ENCODE data around the gene EPYC.
A peak's percentile ranks its signal among the peaks of the same experiment; 100 is the strongest.
"Not testable (repeated sequence)": the region's sequence is repeated elsewhere in the genome, so short reads cannot be mapped to it uniquely, and the experiment has no call there.

The EPYC gene

DNA sequence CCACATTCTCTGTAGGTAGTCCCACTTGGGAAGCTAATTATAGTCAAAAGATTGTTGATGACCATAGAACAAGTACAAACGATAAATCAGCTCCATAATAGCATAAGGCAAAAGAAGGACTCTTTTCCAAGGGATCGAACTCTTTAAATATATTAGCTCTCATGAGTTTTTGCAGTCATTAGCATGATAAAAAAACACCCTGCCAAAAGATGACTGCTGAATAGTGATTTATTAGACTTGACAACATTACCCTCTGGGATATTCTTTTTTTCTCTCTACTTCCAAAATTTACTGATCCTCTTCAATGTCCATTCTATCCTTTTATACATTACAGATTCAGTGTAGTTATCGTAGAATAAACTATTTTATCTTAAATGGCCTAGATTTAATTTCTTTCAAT lies 14.2 kb downstream of the EPYC start:
- peak; percentile 13 for DNase-seq

DNA sequence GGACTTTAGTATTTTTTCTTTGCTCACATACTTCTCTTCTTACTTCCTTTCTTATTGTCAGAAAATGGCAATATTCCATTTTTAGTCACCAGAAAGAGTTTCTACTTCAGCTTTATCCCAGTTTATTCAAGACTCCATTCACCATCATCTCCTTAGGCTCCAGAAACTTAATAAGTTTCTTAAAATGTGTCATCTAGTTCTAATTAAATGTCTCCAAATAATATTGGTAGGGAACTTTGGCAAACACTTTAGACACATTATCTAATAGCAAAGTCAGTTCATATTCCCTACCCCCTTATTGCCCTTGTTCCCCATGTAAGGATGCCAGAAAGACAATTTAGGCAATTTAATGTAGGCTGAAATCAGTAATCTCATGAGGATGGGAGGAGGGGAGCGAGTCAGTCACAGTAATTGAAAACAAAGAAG lies 15.1 kb downstream of the EPYC start:
- DNase-seq, result peak; percentile 35

DNA sequence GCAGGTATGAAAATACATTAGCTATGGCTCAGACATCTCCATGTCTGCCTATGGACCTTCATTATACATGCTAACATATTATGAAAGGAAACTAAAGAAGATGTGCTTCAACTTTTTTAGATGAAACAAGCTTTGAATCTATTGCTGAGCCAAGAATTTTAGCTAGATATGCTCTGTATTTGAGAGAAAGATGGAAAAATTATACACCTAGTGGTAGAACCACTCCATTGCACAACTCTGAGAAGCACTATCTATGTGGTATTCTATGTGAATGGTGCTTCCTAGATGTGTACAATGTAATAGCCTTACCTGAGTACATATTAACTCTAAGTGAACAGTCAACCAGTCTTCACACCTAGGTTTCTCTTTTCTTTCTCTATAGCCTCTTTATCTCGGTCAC lies 17.3 kb downstream of the EPYC start:
- no peak for DNase-seq

DNA sequence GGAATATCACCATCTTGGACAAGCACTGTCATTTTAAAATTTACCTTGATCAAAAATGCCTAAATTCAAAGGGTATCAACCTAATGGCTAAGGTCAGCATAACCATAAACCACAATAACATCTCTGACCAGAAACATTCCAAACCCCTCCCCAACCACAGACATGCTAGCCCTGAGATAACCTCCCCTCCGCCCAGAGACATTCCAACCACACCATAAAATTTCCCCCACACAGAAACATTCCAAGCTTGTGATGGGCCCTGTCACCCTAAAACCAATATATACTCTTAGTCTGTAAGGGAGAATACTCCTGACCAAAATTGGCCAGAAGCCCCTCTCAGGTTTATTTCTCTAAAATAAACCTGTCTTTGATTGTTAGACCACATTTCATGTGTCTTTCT lies 17.7 kb downstream of the EPYC start:
- no peak for DNase-seq

DNA sequence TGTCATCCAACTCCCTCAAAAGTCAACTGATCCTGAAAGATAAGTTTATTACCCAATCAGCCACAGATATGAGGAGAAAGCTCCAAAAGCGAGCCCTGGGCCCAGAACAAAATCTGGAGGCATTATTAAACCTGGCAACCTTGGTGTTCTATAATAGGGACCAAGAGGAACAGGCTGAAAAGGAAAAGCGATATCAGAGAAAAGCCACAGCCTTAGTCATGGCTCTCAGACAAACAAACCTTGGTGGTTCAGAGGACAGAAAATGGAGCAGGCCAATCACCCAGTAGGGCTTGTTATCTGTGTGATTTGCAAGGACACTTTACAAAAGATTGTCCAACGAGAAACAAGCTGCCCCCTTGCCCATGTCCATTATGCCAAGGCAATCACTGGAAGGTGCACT lies 19.4 kb downstream of the EPYC start:
- not testable (repeated sequence) for DNase-seq

DNA sequence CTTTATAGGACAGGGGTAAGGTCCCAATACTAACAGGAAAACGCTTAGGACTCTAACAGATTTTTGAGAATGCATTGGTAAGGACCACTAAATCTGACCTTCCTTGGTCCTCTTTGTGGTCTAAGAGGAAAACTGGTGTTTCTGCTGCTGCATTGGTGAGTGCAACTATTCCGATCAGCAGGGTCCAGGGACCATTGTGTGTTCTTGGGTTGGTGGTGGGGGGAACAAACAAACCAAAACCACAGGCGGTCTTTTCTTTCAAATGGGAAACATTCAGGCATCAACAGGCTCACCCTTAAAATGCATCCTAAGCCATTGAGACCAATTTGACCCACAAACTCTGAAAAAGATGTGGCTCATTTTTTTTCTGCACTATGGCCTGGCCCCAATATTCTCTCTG lies 20.7 kb downstream of the EPYC start:
- DNase-seq, result no peak

DNA sequence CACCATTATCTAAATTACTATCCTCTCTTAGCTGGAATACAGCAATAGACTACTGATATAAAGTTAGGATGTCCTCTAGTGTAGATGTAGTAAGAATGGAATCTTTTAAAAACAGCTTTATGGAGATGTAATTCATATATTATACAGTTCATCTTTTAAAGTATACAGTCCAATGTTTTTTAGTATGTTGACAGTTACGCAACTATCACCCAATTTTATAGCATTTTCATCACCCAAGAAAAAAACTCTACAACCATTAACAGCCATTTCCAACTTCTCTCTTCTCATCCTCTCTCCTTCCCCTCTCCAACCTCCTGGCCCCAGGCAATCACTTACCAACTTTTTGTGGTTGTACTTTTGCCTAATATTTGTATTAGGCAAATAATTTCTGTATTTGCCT lies 22.6 kb downstream of the EPYC start:
- DNase-seq, result no peak

DNA sequence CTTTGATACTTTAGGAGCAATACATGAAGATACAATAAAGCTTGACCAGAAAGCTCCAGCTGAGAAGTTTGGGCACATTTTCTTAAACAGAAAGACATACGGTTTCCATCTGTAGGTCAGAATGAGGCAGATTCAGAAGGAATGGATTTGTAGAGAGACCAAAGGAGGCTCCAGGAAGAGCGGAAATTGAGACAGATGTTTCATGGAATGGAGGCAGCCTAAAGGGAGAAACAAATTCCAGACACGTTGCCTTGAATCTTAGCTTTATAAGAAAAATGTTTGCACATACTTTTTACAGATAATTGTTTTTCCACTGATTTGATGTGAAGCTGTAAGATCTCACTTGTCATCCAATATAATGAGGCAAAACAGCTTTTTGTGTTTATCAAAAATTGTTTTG lies 24.8 kb downstream of the EPYC start:
- DNase-seq, result no peak

DNA sequence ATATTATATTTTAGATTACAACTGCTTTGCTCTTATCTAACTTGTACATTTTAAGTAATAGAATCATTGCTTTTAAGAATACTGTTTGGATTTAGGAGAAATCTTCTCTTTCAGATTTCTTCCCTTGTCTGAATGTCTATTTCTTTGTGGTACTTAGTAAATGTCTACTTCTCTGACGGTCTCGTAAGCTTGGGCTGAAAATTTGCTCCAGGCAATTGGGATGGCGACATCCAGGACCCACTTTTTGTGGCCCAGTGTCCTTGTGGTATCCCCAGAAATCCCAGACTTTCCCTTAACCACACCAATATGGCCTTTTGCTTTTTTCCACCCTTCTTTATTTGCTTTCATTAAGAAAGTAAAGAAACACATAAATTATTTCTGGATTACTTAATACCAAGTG lies 25.8 kb downstream of the EPYC start:
- no peak for DNase-seq

DNA sequence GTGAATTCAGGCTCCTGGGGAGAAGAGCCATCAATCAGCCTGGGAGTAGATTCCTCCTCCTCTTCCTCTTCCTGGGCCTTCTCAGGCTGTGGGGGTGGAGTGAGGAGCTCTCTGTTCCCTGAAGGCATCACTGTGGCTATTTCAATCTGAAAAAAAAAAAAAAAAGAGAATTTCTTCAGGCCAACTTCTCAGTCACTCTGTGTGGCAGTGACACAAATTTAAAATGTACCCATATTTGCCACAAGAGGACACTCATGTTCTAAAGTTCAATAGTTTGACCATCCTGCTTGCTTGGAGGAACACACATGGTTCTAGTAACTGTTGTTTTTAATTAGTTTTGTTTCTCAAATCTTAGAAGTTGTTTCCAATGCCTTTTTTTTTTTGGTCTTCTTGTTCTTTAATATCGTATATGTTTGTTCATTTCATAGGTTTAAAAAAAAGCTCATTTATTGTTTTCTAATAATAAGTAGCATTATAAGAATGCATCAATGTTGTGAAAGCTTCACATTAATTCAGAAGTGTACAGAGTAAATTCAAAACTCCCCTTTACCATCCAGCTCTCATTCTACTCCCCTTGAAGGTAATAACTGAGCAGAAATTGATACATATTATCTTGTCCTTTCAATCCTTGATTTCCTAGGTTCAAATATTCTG lies 26.5 kb downstream of the EPYC start:
- DNase-seq, result peak; percentile 41

DNA sequence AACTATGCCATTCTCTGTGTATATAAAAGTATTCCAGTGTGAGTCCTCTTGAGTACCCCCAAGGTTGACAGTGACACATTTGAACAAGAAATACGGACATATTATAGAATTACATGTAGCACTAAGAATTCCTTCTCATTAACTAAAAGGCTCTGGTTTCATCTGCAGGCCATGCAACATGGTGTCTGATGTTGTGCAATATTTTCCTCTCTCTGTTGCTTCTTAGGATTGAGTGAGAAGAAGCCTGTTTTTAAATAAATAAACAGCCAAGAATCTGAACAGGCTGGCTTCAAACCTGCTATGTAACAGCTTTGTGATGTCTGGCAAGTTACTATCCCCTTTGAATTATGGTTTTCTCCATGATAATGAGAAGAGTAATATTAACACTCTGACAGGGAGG lies 27.5 kb downstream of the EPYC start:
- no peak for DNase-seq

DNA sequence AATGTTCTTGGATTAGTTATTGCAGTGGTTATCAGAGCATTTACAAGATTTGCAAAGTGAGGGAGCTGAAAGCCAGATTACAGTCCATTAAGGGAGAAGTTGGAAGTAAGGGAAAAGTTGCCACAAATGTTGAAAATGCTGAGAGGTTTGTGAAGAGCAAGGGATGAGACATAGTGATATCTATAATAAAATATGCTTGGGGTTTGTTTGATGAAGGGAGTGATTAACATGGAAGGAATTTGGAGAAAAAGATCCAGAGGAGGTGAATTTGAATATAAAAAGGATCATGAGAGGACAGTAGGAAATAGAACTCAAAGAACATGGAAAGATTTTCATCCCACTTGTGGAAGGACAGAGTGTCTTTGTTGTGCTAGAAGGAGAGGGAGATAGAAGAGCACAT lies 30.5 kb downstream of the EPYC start:
- DNase-seq, result no peak

DNA sequence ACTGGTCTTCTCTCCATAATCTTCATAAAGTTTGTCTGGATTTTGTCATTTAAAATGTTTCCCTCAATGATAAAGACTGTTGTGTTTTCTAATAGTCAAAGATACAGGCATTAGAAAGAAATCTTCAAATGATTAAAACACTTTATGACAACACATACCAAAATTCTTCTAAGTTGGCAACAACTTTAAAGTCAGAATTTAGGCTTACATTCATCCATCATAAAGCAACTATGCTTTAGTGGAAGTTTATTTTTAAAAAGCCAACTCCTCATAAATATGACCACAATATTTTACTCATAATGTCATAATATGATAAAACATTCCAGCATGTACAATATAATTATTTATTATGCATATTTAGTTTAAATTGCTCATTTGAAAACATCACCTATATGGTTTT lies 32.5 kb downstream of the EPYC start:
- DNase-seq, result no peak

DNA sequence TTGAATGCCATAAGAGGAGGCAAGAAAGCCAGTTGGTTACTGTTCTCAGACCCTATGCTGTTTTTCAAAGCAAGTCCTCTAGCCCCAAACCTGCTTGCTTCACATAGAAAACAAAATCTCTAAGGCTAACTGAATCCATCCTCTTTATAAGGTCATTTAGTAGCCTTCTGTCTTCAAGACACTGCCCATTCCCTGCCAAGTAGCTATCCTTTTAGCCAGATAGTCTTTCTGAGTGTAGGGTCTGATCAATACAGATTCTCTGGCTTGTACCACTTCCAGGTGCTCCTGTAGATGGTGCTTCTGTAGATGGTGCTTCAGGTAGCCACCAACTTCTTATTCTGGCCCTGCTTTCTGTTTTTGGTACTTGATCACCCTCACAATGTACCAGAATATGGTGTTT lies 33.9 kb downstream of the EPYC start:
- DNase-seq, result no peak

DNA sequence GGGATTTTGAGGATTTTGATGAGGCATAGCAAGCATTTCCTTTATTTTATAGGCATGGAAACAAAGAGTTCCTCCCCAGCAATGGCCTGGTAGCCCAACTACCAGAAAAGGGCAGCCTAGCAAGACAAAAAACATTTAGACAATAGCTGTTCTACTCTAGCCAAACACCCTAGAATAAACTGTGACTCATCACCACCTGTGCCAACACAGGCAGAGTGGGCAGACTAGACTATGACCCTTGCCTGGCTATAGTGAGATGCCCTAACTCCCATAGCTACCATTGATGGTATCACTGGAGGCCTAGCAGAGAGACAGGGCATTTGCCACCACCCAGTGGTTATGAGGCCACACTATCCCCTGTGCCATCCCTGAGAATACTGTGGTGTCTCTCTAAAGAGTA lies 34.3 kb downstream of the EPYC start:
- no peak for DNase-seq

DNA sequence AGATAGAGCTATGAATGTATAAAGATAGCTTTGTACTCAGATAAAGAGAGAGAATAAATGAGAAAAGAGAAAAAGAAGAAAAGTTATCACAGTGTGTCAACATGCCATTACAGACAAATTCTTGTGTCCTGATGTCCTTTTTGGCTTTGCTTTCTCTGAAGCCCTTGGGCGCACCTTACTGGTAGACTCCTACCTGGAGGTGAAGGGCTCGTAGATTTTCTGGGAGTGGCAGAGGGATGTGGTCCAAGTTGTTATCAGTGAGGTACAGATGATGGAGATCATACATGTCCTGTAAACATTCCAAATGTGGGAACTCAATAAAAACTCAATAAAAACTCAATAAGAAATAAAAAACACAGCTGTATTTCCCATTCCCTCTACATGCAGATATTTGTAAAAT lies 34.9 kb downstream of the EPYC start:
- no peak for DNase-seq

DNA sequence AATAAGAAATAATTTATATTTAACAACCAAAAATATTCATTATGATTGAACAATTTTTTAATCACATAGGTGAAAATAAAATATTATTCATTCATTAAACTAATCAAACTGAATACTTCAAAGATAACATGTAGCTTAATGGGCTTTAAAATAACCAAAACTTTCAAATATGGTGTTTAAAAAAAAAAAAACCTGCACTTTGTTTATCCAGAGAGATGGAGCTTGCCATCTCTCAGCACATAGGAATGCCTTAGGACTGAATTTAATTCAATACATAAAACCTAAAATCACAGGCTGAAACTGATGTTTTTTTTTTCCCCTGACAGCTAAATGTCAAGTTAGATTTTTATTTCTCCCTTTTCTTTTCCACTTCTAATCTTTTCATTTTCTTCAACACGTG lies 35.4 kb downstream of the EPYC start:
- no peak for DNase-seq

DNA sequence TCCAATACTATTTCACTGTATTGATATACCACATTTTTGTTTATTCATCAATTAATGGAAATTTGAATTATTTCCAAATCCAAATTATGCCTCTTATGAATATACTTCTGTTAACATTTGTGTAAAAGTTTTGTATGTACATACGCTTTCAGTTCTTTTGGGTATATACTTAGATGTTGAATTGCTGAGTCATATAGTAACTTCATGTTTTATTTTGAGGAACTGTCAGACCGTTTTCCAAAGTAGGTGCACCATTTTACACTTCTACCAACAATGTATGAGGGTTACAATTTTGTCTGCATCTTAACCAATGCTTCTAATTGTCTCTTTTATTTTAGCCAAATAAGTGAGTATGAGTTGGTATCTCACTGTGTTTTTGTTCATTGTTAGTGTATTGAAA lies 39.6 kb downstream of the EPYC start:
- no peak for DNase-seq

DNA sequence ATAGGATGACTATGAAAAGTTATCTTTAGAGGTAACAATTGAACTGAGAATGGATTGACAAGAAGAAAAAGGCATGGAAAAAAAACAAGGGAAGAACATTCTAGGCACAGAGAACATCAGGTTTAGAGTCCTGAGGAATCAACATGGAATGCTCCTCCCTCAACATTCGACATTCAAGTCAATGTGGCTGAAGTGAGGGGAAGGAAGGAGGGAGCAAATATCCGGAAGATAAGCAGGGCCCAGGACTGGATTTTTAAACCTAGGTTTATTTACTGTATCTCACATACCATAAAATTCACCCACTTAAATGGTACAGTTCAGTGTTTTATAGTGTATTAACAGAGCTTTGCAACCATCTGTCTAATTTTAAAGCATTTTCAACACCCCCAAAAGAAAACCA lies 40.2 kb downstream of the EPYC start:
- no peak for DNase-seq

DNA sequence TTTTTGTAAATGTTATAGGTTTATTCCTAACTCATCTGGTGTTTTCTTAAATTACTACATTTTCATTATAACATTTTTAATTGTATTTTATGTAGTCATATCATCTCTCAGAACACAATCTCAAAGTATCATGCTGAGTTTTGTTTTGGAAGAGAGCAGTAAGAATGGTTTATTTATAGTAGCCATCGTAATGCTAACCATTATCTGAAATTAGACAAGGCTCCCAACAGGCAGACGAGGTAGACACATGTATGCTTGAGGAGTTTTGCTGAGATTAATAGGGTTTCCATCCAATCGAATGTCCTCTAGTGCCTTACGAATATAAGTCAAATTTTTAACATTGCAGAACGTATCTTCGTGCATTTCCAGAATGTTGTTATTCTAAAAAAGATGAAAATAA lies 40.8 kb downstream of the EPYC start:
- no peak for DNase-seq

DNA sequence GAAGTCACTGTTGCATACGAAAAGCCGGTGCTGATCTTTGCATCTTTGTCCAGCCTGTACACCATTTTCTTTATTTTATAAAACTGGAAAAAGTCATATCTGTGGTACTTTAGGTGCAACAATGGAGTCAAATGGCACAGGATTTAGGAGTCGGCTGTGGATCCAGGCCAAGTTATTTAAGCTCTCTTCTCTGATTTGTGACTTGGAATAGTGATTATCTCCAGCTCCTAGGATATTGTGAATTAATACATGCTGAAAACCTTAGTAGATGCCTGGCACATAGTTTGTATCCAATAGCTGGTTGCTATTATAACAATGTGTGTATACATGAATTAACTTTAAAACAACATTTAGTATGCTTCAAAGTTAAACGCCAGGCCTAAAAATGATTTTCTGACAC lies 43.6 kb downstream of the EPYC start:
- no peak for DNase-seq

DNA sequence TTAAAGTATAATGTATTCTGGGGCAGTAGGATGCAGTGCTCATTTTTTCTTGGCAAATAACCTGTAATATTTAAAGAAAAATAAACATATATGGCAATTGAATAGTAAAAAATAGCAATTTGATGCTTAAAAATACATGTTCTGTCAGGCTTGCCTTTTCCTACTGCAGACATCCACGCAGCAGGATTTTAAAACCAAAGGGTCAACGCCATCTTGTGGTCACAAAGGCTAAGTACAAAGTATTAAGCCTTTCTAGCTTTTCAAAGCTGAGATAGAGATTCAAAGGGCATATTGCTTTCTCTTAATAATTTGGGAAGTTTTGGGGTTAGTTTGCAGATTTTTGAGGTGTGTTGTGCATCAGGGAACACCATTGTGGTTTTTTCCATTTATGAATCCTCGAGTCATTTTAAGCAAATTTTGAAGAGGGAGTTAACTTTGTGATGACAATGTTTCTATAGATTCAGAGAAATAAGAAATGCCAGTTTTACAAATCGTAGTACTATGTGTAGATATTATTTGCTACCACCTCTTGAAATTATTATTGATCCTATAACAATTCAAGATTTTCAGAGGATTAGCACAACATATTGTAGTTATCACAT lies 45.1 kb downstream of the EPYC start:
- DNase-seq, result peak; percentile 37

DNA sequence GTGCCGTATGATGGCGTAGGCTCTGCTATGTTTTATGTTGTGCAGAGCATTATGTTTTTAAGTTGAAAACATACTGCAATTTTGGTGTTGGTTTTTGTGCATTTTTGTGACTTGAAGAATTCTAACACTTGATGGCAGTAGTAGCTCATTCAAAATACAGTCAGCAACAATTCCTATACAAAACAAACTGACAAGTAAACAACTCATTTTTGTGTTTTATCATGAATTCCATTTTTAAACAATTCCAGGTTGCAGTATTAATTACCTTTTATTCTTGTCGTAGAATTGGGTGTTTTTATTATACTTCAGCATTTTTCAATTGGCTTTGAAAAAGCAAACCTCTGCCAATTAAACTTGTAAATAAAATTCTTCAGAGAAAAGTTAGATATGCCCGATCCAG lies 45.7 kb downstream of the EPYC start:
- no peak for DNase-seq

DNA sequence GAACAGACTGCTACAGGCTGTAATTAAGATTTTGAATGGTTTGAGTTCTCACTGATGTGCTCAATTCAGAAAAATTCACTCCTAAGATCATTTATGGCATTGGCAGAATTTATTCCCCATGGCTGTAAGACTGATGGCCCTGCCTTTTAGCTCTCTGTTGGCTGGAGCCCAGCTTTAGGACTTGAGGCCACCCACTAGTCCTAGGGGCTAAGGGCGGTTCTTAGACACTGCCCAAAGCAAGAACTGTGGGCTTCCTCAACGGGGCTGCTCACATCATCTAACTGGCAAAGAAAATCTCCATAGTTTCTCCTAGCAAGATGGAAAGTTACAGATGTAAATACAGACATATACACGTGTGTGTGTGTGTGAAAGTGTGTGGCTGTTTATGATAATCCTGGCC lies 46.4 kb downstream of the EPYC start:
- no peak for DNase-seq

DNA sequence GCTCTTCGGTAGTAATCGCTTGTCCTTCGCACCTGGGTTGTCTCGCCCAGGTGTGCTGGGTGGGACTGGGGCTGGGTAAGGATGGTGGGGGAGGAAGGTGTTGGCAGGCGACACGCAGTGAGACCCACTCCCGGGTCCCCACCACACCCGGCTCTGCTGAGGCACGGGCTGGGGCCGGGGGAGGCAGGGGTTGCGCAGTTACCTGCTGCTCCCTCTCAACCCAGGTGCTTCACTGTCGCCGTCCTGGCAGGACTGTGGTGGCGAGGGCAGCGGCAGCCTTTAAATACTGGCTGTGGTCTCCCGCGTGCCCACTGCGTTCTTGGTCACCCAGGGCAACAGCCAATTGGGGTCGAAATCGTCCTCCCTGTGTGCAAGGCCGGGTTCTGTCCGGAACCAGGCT lies 49.9 kb downstream of the EPYC start, which contains the start of gene CCER1:
Gene CCER1, minus strand, starts transcription at position 256 of the 400 bp plus-strand sequence. CDS start 434 bp downstream, outside the sequence.
- no peak for DNase-seq
